Measurements from ENCODE around the gene THRB. TPM values are rescaled to one million over a fixed set of nuclear protein-coding genes. Genes with fewer than 3 reads are reported as not detected.

THRB gene
- total RNA-seq, 6 experiments from 2014 or later: 14.5 to 29.5 (median 17.3) TPM

DNA sequence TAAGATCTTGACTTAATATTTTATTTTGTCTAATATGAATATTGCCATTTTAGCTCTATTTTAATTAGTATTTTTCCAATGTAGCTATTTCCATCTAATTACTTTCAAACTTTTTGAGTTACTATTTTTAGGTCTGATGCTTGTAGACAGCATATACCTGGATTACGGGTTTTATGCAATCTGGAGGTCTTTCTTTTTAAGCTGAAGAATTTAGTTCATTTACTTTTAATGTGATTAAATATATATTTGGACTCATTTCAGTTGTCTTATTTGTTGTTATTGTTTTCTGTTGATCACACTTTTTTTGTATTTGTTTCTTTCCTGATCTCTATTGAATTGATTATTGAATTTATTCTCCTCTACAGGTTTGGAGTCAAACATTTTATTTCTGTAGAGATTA, 30.3 kb downstream of the THRB start:
- Histone ChIP-seq H3K4me1 (peaks cover 0 to 10% (median 5%) of the 10 kb centered on the region in 4 donors), H3K4me3 (no peak overlapping the region), H3K9me3 (no peaks in the 10 kb centered on the region), H3K27ac (no peak overlapping the region), H3K36me3 (no peaks in the 10 kb centered on the region), H3K27me3 (no peaks in the 10 kb centered on the region)
- TF ChIP-seq, protein P1, sequence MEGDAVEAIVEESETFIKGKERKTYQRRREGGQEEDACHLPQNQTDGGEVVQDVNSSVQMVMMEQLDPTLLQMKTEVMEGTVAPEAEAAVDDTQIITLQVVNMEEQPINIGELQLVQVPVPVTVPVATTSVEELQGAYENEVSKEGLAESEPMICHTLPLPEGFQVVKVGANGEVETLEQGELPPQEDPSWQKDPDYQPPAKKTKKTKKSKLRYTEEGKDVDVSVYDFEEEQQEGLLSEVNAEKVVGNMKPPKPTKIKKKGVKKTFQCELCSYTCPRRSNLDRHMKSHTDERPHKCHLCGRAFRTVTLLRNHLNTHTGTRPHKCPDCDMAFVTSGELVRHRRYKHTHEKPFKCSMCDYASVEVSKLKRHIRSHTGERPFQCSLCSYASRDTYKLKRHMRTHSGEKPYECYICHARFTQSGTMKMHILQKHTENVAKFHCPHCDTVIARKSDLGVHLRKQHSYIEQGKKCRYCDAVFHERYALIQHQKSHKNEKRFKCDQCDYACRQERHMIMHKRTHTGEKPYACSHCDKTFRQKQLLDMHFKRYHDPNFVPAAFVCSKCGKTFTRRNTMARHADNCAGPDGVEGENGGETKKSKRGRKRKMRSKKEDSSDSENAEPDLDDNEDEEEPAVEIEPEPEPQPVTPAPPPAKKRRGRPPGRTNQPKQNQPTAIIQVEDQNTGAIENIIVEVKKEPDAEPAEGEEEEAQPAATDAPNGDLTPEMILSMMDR (IDR thresholded peaks at IDR 0.05): no peak
- no peak for TF ChIP-seq POLR2A (IDR thresholded peaks at IDR 0.05)
- intact Hi-C loops (cut with DNase I): no loop called here
- ATAC-seq (no peak), DNase-seq (no peak)
- 93% methylated on average over 1 of the region's 1 CpG for WGBS (ENCODE audit: insufficient coverage, low coverage, low lambda C conversion rate, missing lambda C conversion rate)

DNA sequence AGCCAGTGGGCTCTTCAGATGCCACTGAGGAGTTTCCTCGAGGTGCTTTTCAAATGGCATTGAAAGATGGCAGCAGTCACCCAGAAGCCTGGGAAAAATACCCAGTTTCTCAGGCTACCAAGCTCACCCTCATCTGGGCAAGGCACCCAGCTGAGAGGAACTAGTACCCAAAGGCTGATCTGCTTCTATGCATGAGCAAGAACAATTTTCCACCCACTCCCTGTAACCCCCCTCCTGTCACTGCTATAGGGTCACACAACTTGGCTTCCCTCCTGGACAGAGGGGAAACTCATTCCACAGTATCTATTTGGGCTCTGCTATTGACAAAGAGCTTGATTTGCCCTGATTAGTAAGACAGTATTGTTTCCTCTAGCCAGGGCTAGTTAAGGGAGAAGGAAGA, 31.9 kb downstream of the THRB start:
- TF ChIP-seq, protein P1 (IDR thresholded peaks at IDR 0.05): no peak
- TF ChIP-seq POLR2A (IDR thresholded peaks at IDR 0.05): no peak
- peak in 3 of 4 donors; percentile 19 to 28 (median 24) for ATAC-seq
- no peaks in the 10 kb centered on the region for H3K27me3 ChIP-seq

DNA sequence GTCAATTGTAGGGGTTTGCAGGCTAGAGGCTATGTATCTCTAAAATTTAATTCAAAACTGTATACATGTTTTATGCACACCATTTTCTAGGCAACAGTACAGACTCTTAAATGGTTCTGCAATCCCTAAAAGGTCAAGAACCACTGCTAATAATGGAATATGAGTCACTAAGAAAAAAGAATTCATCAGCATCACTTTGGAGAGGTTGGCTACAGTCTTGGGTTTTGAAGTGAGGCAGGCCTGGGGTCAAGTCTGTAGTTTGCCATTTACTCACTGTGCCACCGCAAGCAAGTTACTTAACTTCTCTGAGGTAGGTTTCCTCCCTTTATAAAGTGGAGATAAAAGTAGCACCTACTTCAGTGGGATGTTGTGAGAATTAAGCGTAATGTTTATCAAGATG, 33.7 kb downstream of the THRB start:
- no peak overlapping the region for H3K27ac ChIP-seq
- H3K4me3 ChIP-seq: no peak overlapping the region
- WGBS (ENCODE audit: insufficient coverage, low coverage, low lambda C conversion rate, missing lambda C conversion rate): 90% methylated on average over 2 of the region's 2 CpGs
- no peak for TF ChIP-seq POLR2A (IDR thresholded peaks at IDR 0.05)
- TF ChIP-seq, protein P1 (IDR thresholded peaks at IDR 0.05): no peak
- DNase-seq (no peak), ATAC-seq (peak in 1 of 4 donors; percentile 19)
- intact Hi-C loops (cut with DNase I): no loop called here
- H3K36me3 ChIP-seq: no peaks in the 10 kb centered on the region
- H3K9me3 ChIP-seq: no peaks in the 10 kb centered on the region
- H3K27me3 ChIP-seq: no peaks in the 10 kb centered on the region
- H3K4me1 ChIP-seq: peaks cover 0 to 10% (median 5%) of the 10 kb centered on the region in 4 donors

More for the DNA sequence above, 31.9 kb downstream of the THRB start:
- Histone ChIP-seq H3K9me3 (no peaks in the 10 kb centered on the region), H3K36me3 (no peaks in the 10 kb centered on the region), H3K27ac (no peak overlapping the region), H3K4me1 (peaks cover 0 to 10% (median 5%) of the 10 kb centered on the region in 4 donors), H3K4me3 (no peak overlapping the region)
- intact Hi-C loops (cut with DNase I): no loop called here
- no peak for DNase-seq
- no CpG with 5 or more reads among the region's 1 CpG for WGBS (ENCODE audit: insufficient coverage, low coverage, low lambda C conversion rate, missing lambda C conversion rate)

DNA sequence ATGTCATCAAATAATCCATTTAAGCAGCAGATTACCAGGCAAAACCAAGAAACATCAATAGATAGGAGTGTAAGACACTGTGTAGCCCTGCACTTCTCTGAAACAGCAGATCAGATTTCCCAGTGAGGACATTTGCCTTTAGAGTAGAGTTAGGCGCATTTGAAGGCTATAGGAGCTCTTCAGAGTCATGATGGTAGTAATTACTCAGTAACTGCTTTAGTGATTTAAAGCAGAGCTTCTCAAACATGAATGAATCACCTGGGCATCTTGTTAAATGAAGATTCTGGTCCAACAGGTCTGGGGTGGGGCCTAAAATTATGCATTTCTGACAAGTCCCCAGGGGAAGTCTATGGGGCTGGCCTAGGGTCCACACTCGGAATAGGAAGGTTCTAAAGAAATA, 36.9 kb downstream of the THRB start:
- WGBS (ENCODE audit: insufficient coverage, low coverage, low lambda C conversion rate, missing lambda C conversion rate): 90% methylated on average over 2 of the region's 2 CpGs
- H3K27me3 ChIP-seq: no peaks in the 10 kb centered on the region

More for the DNA sequence above, 36.9 kb downstream of the THRB start:
- H3K4me1 ChIP-seq: peaks cover 0 to 13% (median 5%) of the 10 kb centered on the region in 4 donors
- H3K9me3 ChIP-seq: no peaks in the 10 kb centered on the region
- ATAC-seq (no peak), DNase-seq (no peak)
- TF ChIP-seq, protein P1 (IDR thresholded peaks at IDR 0.05): no peak
- TF ChIP-seq POLR2A (IDR thresholded peaks at IDR 0.05): no peak
- intact Hi-C loops (cut with DNase I): no loop called here
- no peak overlapping the region for H3K4me3 ChIP-seq
- no peaks in the 10 kb centered on the region for H3K36me3 ChIP-seq
- H3K27ac ChIP-seq: no peak overlapping the region
